ENCODE data around the gene RPN1. TPM values are rescaled to one million over a fixed set of nuclear protein-coding genes. Genes with fewer than 3 reads are reported as not detected.
"Not testable (repeated sequence)": the region's sequence is repeated elsewhere in the genome, so short reads cannot be mapped to it uniquely, and the experiment has no call there.

Gene RPN1
- total and polyA plus RNA-seq, 2 experiments from 2014 or later = 419 to 422 TPM

GRCh38 chr3:128591738-128592426 lies 58.7 kb downstream of the RPN1 start:
- no peak overlapping the region for H3K4me3 ChIP-seq
- H3K36me3 ChIP-seq (replicated peaks; ENCODE audit: insufficient read depth, low read depth) = no peaks in the 10 kb centered on the region
- no peak for DNase-seq (ENCODE audit: low spot score)
- no peak overlapping the region for H3K4me2 ChIP-seq
- H3K9me3 ChIP-seq (ENCODE audit: low read depth) = no peaks in the 10 kb centered on the region
- H3K4me1 ChIP-seq (ENCODE audit: insufficient read depth) = no peaks in the 10 kb centered on the region
- H3K79me2 ChIP-seq = no peaks in the 10 kb centered on the region
- no peaks in the 10 kb centered on the region for H3K9me2 ChIP-seq (replicated peaks; ENCODE audit: insufficient read depth)
- H3K27ac ChIP-seq = no peak overlapping the region
- H4K20me1 ChIP-seq (ENCODE audit: insufficient read depth, poor library complexity, severe bottlenecking) = no peaks in the 10 kb centered on the region
- WGBS (ENCODE audit: low lambda C conversion rate, missing lambda C conversion rate) = 89% methylated on average over 4 of the region's 5 CpGs
- no peak overlapping the region for H2AFZ ChIP-seq
- no peaks in the 10 kb centered on the region for H3K27me3 ChIP-seq
- TF ChIP-seq EZH2phosphoT487 (IDR thresholded peaks at IDR 0.05; ENCODE audit: low read depth, severe bottlenecking, unreplicated experiment) (no peak), EZH2 (IDR thresholded peaks at IDR 0.05; ENCODE audit: borderline replicate concordance) (no peak), CTCF (IDR thresholded peaks at IDR 0.05; ENCODE audit: poor library complexity) (no peak)

- no peaks in the 10 kb centered on the region for H3K36me3 ChIP-seq (replicated peaks; ENCODE audit: insufficient read depth, low read depth)
- H4K20me1 ChIP-seq (ENCODE audit: insufficient read depth, poor library complexity, severe bottlenecking) = no peaks in the 10 kb centered on the region
- no peak overlapping the region for H3K4me2 ChIP-seq
- H3K27ac ChIP-seq = no peak overlapping the region
- DNase-seq (ENCODE audit: low spot score) = no peak
- H3K79me2 ChIP-seq = no peaks in the 10 kb centered on the region
- 75% methylated on average over 8 of the region's 8 CpGs for WGBS (ENCODE audit: low lambda C conversion rate, missing lambda C conversion rate)
- no peaks in the 10 kb centered on the region for H3K9me2 ChIP-seq (replicated peaks; ENCODE audit: insufficient read depth)
- H2AFZ ChIP-seq = no peak overlapping the region
- no peaks in the 10 kb centered on the region for H3K9me3 ChIP-seq (ENCODE audit: low read depth)
- TF ChIP-seq EZH2phosphoT487 (IDR thresholded peaks at IDR 0.05; ENCODE audit: low read depth, severe bottlenecking, unreplicated experiment) (no peak), CTCF (IDR thresholded peaks at IDR 0.05; ENCODE audit: poor library complexity) (no peak), EZH2 (IDR thresholded peaks at IDR 0.05; ENCODE audit: borderline replicate concordance) (no peak)
- no peaks in the 10 kb centered on the region for H3K4me1 ChIP-seq (ENCODE audit: insufficient read depth)
- no peaks in the 10 kb centered on the region for H3K27me3 ChIP-seq
- H3K4me3 ChIP-seq = no peak overlapping the region
Observed at GRCh38 chr3:128590948-128591347, 59.7 kb downstream of the RPN1 start.

- H4K20me1 ChIP-seq (ENCODE audit: insufficient read depth, poor library complexity, severe bottlenecking); H3K27ac ChIP-seq; H2AFZ ChIP-seq; H3K9me3 ChIP-seq (ENCODE audit: low read depth); H3K4me1 ChIP-seq (ENCODE audit: insufficient read depth); H3K4me2 ChIP-seq; DNase-seq (ENCODE audit: low spot score); H3K4me3 ChIP-seq; H3K27me3 ChIP-seq; H3K9me2 ChIP-seq (replicated peaks; ENCODE audit: insufficient read depth); H3K36me3 ChIP-seq (replicated peaks; ENCODE audit: insufficient read depth, low read depth); H3K79me2 ChIP-seq: not testable (repeated sequence)
- WGBS (ENCODE audit: low lambda C conversion rate, missing lambda C conversion rate) = 4% methylated on average over 1 of the region's 1 CpG
Observed at GRCh38 chr3:128589985-128590384, 60.6 kb downstream of the RPN1 start.

- no peak for TF ChIP-seq EZH2 (IDR thresholded peaks at IDR 0.05; ENCODE audit: borderline replicate concordance)
- TF ChIP-seq EZH2phosphoT487 (IDR thresholded peaks at IDR 0.05; ENCODE audit: low read depth, severe bottlenecking, unreplicated experiment) = no peak
- no peak for TF ChIP-seq CTCF (IDR thresholded peaks at IDR 0.05; ENCODE audit: poor library complexity)
- no peaks in the 10 kb centered on the region for H3K9me2 ChIP-seq (replicated peaks; ENCODE audit: insufficient read depth)
- no peaks in the 10 kb centered on the region for H4K20me1 ChIP-seq (ENCODE audit: insufficient read depth, poor library complexity, severe bottlenecking)
- H3K36me3 ChIP-seq (replicated peaks; ENCODE audit: insufficient read depth, low read depth) = no peaks in the 10 kb centered on the region
- 76% methylated on average over 10 of the region's 10 CpGs for WGBS (ENCODE audit: low lambda C conversion rate, missing lambda C conversion rate)
- no peak overlapping the region for H2AFZ ChIP-seq
- H3K9me3 ChIP-seq (ENCODE audit: low read depth) = no peaks in the 10 kb centered on the region
- no peaks in the 10 kb centered on the region for H3K4me1 ChIP-seq (ENCODE audit: insufficient read depth)
- H3K4me3 ChIP-seq = no peak overlapping the region
- H3K27me3 ChIP-seq = no peaks in the 10 kb centered on the region
- no peak overlapping the region for H3K4me2 ChIP-seq
- no peak overlapping the region for H3K27ac ChIP-seq
- H3K79me2 ChIP-seq = no peaks in the 10 kb centered on the region
- DNase-seq (ENCODE audit: low spot score) = no peak
Observed at GRCh38 chr3:128588147-128588546, 62.5 kb downstream of the RPN1 start.
